Activated gamma-delta T cell (primary cell): ENCODE results near the gene ADAMTS12.

Experiments
- DNase-seq: peaks from one replicate; lab custom pipeline; 2025; lab: John Stamatoyannopoulos, UW

The ADAMTS12 gene

GRCh38 chr5:33756491-33756890, 135.3 kb downstream of the ADAMTS12 start:
- no peak for DNase-seq

GRCh38 chr5:33755231-33755630, 136.6 kb downstream of the ADAMTS12 start:
- DNase-seq, result no peak

GRCh38 chr5:33753704-33754103, 138.1 kb downstream of the ADAMTS12 start:
- no peak for DNase-seq

GRCh38 chr5:33748754-33749153, 143.0 kb downstream of the ADAMTS12 start:
- DNase-seq, result no peak

GRCh38 chr5:33745101-33745770, 146.6 kb downstream of the ADAMTS12 start:
- DNase-seq, result no peak

- DNase-seq, result no peak
Measured at GRCh38 chr5:33743099-33743498, 148.7 kb downstream of the ADAMTS12 start.

- DNase-seq, result no peak
Measured at GRCh38 chr5:33742181-33742580, 149.6 kb downstream of the ADAMTS12 start.

GRCh38 chr5:33738967-33739366, 152.8 kb downstream of the ADAMTS12 start:
- no peak for DNase-seq

GRCh38 chr5:33738097-33738496, 153.7 kb downstream of the ADAMTS12 start:
- DNase-seq, result no peak

GRCh38 chr5:33737697-33738096, 154.1 kb downstream of the ADAMTS12 start:
- no peak for DNase-seq

GRCh38 chr5:33737284-33737683, 154.5 kb downstream of the ADAMTS12 start:
- DNase-seq, result no peak

- no peak for DNase-seq
Measured at GRCh38 chr5:33736510-33736909, 155.3 kb downstream of the ADAMTS12 start.

- DNase-seq, result no peak
Measured at GRCh38 chr5:33735072-33735471, 156.7 kb downstream of the ADAMTS12 start.

GRCh38 chr5:33734537-33734936, 157.3 kb downstream of the ADAMTS12 start:
- DNase-seq, result no peak

- DNase-seq, result no peak
Measured at GRCh38 chr5:33733225-33733624, 158.6 kb downstream of the ADAMTS12 start.

- DNase-seq, result no peak
Measured at GRCh38 chr5:33726422-33727165, 165.2 kb downstream of the ADAMTS12 start.

GRCh38 chr5:33725806-33726205, 166.0 kb downstream of the ADAMTS12 start:
- DNase-seq, result no peak

- DNase-seq, result no peak
Measured at GRCh38 chr5:33721491-33722200, 170.1 kb downstream of the ADAMTS12 start.

GRCh38 chr5:33720176-33720575, 171.6 kb downstream of the ADAMTS12 start:
- no peak for DNase-seq

- DNase-seq, result no peak
Measured at GRCh38 chr5:33719769-33720168, 172.0 kb downstream of the ADAMTS12 start.

- DNase-seq, result no peak
Measured at GRCh38 chr5:33715661-33716060, 176.1 kb downstream of the ADAMTS12 start.

GRCh38 chr5:33713136-33713765, 178.5 kb downstream of the ADAMTS12 start:
- DNase-seq, result no peak
